HEK293 (cell line): ENCODE results near the gene CFC1.
"Not testable (repeated sequence)": the region's sequence is repeated elsewhere in the genome, so short reads cannot be mapped to it uniquely, and the experiment has no call there.

Experiments used
- TF ChIP-seq, protein P1 (sequence below): fragments of 450-650 bp; formaldehyde crosslinking; IDR thresholded peaks from 2 replicates; pipeline ENCODE4 v1.5.1; 2016; ENCODE audit warnings: missing biosample characterization, missing genetic modification characterization
- TF ChIP-seq, protein P2 (sequence below): fragments of 450-650 bp; formaldehyde crosslinking; IDR thresholded peaks from 2 replicates; pipeline ENCODE4 v1.5.1; 2017; ENCODE audit warnings: missing biosample characterization, mild to moderate bottlenecking, missing genetic modification characterization, moderate library complexity
- TF ChIP-seq, protein P3 (sequence below): fragments of 450-650 bp; formaldehyde crosslinking; IDR thresholded peaks from 2 replicates; pipeline ENCODE4 v1.5.1; 2016; ENCODE audit warnings: missing biosample characterization, missing genetic modification characterization
- TF ChIP-seq, protein P4 (sequence below): fragments of 450-650 bp; formaldehyde crosslinking; IDR thresholded peaks from 2 replicates; pipeline ENCODE4 v1.5.1; 2016; ENCODE audit warnings: missing biosample characterization, missing genetic modification characterization, low read depth

DNA sequence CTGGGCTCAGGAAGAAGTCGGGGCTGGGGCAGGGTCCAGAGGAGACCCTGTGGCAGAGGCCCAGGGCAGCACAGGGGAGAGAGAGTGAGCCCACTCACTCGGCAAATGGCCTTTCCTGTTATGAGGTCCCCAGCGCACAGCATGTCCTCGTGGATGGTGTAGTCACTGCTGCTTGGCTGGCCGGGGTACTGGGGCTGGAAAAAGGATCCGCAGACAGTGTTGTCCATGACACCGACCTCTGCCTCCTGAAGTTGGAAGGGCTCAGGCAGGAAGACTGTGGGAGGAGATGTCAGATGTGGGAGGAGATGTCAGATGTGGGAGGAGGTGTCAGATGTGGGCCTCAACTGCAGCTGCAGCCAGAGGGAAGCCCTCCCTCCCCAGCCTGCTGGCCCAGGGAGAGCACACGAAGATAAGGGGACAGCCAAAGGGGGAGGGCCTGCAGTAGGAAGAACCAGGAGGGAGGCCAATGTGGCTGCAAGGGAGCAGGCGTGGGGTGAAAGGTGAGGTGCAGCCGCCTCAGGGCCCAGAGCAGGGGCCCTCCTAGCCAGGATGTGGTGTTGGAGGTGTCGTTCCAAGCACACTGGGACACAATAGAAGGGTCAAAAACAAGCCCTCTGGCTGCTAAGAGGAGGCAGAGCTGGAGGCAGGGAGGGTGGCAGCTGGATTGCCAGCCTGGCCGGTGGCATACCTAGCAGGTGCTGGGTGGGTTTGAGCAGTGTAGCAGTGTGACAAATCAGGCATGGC is 55.4 kb downstream of the CFC1 start:
- TF ChIP-seq, protein P1, sequence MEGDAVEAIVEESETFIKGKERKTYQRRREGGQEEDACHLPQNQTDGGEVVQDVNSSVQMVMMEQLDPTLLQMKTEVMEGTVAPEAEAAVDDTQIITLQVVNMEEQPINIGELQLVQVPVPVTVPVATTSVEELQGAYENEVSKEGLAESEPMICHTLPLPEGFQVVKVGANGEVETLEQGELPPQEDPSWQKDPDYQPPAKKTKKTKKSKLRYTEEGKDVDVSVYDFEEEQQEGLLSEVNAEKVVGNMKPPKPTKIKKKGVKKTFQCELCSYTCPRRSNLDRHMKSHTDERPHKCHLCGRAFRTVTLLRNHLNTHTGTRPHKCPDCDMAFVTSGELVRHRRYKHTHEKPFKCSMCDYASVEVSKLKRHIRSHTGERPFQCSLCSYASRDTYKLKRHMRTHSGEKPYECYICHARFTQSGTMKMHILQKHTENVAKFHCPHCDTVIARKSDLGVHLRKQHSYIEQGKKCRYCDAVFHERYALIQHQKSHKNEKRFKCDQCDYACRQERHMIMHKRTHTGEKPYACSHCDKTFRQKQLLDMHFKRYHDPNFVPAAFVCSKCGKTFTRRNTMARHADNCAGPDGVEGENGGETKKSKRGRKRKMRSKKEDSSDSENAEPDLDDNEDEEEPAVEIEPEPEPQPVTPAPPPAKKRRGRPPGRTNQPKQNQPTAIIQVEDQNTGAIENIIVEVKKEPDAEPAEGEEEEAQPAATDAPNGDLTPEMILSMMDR (tag by site-specific recombination), result not testable (repeated sequence)
- TF ChIP-seq, protein P2, sequence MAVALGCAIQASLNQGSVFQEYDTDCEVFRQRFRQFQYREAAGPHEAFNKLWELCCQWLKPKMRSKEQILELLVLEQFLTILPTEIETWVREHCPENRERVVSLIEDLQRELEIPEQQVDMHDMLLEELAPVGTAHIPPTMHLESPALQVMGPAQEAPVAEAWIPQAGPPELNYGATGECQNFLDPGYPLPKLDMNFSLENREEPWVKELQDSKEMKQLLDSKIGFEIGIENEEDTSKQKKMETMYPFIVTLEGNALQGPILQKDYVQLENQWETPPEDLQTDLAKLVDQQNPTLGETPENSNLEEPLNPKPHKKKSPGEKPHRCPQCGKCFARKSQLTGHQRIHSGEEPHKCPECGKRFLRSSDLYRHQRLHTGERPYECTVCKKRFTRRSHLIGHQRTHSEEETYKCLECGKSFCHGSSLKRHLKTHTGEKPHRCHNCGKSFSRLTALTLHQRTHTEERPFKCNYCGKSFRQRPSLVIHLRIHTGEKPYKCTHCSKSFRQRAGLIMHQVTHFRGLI (tag by site-specific recombination), result not testable (repeated sequence)
- TF ChIP-seq, protein P3, sequence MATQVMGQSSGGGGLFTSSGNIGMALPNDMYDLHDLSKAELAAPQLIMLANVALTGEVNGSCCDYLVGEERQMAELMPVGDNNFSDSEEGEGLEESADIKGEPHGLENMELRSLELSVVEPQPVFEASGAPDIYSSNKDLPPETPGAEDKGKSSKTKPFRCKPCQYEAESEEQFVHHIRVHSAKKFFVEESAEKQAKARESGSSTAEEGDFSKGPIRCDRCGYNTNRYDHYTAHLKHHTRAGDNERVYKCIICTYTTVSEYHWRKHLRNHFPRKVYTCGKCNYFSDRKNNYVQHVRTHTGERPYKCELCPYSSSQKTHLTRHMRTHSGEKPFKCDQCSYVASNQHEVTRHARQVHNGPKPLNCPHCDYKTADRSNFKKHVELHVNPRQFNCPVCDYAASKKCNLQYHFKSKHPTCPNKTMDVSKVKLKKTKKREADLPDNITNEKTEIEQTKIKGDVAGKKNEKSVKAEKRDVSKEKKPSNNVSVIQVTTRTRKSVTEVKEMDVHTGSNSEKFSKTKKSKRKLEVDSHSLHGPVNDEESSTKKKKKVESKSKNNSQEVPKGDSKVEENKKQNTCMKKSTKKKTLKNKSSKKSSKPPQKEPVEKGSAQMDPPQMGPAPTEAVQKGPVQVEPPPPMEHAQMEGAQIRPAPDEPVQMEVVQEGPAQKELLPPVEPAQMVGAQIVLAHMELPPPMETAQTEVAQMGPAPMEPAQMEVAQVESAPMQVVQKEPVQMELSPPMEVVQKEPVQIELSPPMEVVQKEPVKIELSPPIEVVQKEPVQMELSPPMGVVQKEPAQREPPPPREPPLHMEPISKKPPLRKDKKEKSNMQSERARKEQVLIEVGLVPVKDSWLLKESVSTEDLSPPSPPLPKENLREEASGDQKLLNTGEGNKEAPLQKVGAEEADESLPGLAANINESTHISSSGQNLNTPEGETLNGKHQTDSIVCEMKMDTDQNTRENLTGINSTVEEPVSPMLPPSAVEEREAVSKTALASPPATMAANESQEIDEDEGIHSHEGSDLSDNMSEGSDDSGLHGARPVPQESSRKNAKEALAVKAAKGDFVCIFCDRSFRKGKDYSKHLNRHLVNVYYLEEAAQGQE (tag by site-specific recombination), result not testable (repeated sequence)
- TF ChIP-seq, protein P4, sequence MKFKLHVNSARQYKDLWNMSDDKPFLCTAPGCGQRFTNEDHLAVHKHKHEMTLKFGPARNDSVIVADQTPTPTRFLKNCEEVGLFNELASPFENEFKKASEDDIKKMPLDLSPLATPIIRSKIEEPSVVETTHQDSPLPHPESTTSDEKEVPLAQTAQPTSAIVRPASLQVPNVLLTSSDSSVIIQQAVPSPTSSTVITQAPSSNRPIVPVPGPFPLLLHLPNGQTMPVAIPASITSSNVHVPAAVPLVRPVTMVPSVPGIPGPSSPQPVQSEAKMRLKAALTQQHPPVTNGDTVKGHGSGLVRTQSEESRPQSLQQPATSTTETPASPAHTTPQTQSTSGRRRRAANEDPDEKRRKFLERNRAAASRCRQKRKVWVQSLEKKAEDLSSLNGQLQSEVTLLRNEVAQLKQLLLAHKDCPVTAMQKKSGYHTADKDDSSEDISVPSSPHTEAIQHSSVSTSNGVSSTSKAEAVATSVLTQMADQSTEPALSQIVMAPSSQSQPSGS, result not testable (repeated sequence)
